GM21360 (cell line): Measurements from ENCODE around the gene KIF1A.

Source experiments
- ATAC-seq: cut with Tn5 transposase; IDR thresholded peaks from one replicate; pipeline ENCODE4 v1.9.1; 2021; ENCODE audit warnings: mild to moderate bottlenecking, moderate library complexity; ENCODE audit not compliant: unreplicated experiment

Gene KIF1A, protein sequence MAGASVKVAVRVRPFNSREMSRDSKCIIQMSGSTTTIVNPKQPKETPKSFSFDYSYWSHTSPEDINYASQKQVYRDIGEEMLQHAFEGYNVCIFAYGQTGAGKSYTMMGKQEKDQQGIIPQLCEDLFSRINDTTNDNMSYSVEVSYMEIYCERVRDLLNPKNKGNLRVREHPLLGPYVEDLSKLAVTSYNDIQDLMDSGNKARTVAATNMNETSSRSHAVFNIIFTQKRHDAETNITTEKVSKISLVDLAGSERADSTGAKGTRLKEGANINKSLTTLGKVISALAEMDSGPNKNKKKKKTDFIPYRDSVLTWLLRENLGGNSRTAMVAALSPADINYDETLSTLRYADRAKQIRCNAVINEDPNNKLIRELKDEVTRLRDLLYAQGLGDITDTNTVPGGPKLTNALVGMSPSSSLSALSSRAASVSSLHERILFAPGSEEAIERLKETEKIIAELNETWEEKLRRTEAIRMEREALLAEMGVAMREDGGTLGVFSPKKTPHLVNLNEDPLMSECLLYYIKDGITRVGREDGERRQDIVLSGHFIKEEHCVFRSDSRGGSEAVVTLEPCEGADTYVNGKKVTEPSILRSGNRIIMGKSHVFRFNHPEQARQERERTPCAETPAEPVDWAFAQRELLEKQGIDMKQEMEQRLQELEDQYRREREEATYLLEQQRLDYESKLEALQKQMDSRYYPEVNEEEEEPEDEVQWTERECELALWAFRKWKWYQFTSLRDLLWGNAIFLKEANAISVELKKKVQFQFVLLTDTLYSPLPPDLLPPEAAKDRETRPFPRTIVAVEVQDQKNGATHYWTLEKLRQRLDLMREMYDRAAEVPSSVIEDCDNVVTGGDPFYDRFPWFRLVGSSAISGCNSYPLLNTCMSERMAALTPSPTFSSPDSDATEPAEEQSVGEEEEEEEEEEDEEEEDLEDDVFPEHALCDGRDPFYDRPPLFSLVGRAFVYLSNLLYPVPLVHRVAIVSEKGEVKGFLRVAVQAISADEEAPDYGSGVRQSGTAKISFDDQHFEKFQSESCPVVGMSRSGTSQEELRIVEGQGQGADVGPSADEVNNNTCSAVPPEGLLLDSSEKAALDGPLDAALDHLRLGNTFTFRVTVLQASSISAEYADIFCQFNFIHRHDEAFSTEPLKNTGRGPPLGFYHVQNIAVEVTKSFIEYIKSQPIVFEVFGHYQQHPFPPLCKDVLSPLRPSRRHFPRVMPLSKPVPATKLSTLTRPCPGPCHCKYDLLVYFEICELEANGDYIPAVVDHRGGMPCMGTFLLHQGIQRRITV (N-terminal part only)

DNA sequence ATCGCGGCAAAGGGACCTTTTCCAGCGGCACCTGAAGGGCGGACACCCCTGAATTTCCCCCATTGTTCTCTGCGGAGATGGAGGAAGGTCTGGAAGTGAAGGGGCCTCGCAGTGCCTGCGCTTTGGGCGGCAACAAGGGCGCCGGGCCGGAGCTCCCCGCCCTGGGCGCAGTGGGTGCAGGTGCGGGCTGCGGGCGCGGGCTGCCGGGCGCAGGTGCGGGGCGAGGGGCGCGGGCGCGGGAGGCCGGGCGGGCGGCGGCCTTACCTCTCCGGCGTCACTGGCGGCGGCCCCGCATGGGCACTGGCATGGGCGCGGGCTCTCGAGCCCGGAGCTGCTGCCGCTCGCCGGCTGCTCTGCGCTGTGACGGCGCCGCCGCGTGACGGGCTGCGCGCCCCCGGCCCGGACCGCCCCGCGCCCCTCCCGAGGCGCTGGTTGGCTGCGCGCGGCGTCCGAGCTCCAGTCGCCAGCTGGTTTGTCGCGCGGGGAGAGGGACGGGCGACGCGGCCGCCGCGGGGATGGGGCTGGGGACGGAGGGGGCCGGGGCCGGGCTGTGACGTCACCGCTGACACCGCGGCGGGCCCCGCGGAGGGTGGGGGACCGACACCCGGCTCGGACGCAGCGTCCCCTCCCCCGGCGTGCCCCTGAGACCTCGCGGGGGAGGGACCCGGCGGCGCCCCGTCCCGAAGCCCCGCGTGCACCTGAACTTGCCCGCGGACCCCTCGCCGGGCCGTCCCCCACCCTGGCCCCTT, at the start of gene KIF1A:
Gene KIF1A, minus strand, starts transcription at position 362 of the 749 bp plus-strand sequence. CDS start 22,467 bp downstream, outside the sequence.
- ATAC-seq: no peak

DNA sequence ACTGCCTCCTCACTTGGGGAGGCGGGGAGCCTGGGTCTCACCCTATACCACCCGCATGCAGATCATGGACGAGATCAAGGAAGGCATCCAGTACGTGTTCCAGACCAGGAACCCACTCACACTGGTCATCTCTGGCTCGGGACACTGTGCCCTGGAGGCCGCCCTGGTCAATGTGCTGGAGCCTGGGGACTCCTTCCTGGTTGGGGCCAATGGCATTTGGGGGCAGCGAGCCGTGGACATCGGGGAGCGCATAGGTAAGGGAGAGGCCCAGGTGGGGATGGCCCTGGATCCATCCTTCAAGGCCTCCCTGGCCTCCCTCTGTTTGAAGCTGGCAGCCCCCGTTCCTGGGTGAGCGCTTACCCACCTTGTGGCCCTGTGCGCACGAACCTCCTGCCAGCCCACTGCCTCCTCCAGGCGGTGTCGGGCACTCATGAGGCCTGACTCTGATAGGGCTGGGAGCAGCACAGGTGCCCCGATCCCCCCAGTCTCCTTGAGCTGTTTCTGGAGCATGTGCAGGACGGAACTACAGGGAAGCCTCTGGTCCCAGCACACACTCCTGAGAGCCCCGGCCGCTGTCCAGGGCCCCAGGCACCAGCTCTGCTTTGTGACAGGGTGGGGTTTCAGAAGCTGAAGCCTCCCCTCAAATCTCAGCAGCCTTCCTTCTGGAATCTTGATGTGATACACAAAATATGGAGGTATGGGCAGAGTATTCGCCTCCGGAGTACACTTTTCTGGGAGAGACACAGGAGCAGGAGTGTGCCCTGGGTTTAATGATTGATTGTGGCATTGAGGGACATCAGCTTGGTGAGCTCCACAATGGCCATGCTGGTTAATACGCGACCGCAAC, 49.3 kb upstream of the KIF1A start:
- ATAC-seq: no peak

DNA sequence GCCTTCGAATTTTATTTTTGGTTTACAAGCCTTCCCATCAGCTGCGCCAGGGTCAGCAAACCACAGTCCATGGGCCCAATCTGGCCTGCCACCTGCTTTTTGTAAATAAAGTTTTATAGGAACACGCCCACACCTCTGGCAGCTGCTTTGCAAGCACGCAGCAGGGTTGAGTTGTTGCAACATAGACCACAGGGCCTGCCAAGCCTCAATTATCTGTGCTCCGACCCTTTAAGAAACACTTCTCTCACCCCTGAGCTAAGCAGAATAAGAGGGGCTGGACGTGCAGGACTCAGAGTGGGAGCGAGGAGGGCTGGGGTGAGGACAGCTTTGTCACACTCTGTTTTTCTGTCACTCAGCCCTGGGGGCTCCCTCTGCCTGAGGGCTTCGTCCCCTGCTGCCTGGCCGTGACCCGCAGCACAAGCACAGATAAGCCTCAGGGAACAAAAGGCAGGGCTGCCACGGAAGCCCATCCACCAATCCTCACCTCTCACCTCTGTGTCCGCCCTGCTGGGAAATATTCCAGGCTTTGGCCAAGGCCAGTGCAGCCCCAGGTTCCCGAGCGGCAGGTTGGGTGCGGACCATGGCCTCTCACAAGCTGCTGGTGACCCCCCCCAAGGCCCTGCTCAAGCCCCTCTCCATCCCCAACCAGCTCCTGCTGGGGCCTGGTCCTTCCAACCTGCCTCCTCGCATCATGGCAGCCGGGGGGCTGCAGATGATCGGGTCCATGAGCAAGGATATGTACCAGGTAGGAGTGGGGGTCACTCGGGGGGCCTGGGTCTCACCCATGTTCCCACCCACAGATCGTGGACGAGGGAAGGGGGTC, 48.5 kb upstream of the KIF1A start, which contains the start of gene AGXT:
Gene AGXT, plus strand, starts transcription at position 539 of the 823 bp plus-strand sequence. Its CDS starts 42 bp downstream, at position 581.
- ATAC-seq: no peak

DNA sequence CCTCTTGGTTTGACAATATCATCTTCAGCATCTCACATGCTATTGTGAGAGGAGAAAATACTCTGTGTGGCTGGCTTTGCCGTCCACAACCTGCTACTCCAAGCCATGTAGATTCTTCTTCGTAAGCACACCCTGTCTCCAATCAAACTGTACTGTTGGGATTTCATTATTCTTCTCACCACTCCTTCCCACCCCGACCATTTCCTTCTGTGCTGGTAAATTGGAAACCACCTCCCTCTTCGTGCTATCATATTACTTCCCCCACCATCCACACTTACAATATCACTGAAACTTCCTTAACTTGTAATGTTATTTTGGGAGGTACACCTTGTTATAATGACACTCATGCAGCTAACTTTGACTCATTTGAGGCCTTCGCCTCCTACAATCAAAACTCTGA, 45.4 kb upstream of the KIF1A start:
- no peak for ATAC-seq

DNA sequence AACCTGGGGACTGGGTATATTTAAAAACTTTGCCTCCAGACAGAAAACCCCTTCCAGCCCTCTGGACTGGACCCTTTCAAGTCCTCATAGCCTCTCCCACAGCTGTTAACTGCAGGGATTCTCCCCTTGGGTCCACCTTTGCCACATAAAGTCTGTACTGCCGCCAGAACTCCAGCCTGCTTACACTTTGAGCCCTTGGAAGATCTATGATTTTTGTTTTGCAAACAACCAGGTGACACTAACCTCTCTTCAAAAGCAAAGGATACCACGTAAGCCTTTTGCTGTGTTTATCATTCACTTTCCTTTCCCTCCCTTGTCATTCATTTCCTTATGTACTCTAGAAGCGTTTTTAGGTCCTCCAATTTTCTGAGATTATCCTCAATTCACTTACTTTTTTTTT, 44.5 kb upstream of the KIF1A start:
- ATAC-seq: no peak

DNA sequence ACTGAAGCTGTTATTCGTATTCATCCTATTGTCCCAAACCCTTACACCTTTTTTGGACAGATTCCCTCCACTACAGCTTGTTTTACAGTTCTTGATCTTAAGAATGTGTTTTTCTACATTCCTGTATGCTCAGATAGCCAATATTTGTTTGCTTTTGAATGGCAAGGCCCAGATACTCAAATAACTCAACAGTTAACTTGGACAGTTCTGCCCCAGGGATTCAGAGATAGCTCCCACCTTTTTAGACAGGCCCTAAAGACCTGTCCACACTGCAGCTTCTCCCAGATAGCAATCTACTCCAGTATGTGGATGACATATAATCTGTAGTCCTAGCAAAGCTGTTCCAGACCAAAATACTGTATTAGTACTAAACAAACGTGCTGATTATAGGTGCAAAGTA, 41.5 kb upstream of the KIF1A start:
- no peak for ATAC-seq

DNA sequence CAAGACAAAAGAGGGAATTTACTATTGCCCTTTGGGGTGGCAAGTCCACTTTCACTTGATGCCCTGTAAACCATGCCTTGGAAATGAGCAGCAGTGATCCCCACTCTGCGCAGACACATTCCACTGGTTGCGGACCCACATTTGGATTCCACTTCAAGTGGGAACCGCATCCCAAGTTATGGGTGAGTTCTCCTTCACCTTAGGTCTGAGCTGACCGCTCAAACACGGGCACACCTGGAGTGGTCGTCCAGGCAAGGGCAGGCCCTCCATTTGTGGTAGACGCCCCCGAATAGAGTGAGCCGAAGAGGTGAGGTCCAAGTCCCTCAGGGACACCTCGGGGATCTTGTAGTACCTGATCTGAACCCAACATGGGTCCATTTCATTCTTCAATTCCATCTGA, 38.9 kb upstream of the KIF1A start:
- ATAC-seq: no peak

DNA sequence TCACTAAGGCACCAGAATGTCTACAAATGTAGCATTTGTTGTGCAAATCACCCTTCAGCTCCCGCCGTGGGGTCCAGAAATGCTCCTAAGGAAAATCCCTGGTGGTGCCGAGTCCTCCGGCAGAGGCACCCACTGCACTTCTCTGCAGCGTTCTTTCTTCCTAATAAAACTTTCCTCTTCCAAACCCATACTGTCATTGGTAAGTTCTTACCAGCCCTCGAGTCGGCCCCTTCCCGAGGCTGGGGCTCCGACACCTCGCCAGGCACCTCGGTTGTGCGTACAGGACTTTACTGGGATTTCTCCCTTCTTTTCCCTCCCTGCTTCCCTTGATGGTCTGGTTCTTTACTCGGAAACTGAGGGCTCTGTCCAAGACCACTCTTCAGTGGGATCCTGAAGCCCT, 38.3 kb upstream of the KIF1A start:
- no peak for ATAC-seq

DNA sequence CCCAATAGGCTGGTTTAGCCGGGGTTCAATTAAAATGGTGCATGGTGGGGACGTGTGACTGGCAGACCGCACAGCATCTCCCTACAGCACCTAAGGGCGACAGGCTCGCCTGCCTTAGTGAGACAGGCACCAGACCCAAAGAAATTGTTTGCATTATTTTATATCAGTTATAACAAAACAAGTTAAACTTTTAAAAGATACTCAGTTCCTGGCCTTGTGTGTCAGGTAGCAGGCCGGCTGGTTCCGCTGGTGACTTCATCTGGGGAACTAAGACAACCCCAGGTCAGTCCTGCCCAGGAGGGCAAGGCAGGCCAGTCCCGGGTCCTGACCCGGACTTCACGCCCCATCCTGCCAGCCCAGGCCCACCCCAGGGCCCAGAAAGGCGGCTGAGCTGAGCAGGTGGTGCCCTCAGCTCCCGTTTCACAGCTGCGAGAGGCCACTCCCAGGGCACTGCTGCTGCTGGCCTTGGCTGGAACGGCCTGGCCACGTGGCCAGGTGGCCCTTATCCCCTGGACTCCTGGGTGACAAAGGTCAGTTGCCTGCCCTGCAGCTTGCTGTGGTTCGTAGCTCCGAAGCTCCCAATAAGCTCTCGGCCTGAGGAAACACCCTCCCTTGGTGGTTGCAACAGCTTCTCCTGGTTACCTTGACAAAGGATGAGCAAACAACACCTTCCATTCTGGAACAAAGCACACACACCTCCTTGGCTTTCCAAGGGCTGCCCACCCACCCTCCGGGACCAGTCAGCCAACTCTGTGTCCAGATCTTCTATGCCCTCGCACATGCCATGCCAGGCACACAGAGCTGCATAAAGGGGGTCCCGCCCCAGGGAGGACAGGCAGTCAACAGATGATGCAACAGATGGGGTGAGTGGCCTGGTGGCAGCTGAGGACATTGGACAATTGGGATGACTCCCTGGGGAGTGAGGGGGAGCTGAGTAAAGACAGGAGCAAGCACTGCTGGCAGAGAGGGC, 37.3 kb upstream of the KIF1A start:
- no peak for ATAC-seq

DNA sequence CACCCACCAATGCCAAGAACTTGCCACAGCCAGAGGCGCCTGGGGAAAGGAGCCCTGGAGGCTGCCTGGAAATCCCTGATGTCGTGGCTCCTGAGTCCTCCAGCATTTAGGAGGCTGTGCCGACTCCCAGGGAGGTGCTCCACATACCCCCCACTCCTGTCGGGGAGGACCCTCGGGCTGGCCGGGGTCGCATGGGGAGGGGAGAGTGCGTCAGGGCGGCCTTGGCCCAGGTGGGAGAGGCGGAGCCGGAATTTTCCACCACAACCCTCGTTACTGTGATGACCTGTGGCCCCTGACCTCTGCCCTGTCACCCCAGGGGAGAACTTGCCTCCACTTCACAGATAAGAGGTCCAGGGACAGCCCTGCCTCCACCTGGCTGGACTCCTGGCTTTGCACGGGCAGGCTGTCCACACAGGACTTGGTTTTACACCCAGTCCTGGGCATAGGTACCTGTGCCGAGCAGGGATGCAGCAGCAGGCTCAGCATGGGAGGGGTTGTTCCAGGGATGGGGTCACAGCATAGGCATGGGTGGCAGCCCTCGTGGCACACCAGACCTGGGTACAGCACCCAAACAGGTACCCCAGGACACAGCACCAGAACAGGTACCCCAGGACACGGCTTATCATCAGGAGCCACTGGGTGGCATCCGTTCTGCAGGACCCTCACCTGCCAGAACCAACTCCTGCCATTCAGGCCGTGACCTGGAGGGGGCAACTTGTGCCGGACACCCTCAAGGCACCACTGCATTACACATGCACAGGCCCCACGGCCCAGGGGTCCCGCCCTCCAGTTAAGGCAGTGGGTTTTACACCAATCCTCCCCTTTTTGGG, 36.3 kb upstream of the KIF1A start:
- ATAC-seq: no peak

DNA sequence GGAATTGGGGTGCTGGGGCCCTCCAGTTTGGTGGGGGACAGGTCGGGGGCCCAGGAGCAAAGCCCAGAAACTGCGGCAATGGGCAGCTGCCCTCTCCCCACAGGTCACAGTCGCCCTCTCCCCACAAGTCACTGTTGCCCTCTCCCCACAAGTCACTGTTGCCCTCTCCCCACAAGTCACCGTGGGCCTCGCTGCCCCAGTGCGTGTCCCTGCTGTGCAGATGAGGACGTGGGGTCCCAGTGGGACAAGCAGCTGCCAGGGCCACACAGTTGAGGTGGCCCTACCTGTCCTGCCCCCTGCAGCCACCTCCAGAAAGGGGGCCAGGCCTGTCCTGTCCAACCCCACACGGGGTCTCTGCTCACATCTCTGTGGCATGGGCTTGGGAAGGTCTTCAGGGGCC, 35.7 kb upstream of the KIF1A start:
- ATAC-seq: no peak

DNA sequence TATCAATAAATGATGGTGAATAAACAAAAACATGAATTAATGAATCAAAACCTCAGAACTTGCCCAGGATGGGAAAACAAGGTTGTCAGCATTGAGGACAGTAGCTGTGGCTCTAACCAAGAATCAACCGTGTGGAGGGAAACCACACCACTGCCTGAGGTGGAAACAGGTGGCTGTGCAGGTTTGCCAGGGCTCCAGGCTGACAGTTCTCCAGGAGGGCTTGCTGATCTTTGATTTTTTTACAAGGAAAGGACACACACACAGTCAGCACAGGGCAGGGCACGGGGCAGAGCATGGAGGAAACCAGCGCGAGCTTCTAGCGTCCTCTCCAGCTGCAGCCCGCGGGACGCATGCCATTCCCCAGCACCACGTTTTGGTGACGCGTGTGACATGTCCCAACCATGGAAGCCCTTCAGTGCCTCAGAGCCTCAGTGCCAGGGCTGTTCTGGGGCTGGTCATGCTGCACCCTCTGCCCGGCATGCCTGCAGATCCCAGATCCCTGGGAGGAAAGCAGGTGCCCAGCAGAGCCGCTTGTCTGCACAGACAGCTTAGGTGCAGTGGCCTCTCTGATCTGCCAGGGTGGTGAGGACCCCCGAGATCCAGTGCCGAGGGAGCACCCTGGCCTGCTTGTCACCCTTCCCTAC, 32.8 kb upstream of the KIF1A start:
- no peak for ATAC-seq

DNA sequence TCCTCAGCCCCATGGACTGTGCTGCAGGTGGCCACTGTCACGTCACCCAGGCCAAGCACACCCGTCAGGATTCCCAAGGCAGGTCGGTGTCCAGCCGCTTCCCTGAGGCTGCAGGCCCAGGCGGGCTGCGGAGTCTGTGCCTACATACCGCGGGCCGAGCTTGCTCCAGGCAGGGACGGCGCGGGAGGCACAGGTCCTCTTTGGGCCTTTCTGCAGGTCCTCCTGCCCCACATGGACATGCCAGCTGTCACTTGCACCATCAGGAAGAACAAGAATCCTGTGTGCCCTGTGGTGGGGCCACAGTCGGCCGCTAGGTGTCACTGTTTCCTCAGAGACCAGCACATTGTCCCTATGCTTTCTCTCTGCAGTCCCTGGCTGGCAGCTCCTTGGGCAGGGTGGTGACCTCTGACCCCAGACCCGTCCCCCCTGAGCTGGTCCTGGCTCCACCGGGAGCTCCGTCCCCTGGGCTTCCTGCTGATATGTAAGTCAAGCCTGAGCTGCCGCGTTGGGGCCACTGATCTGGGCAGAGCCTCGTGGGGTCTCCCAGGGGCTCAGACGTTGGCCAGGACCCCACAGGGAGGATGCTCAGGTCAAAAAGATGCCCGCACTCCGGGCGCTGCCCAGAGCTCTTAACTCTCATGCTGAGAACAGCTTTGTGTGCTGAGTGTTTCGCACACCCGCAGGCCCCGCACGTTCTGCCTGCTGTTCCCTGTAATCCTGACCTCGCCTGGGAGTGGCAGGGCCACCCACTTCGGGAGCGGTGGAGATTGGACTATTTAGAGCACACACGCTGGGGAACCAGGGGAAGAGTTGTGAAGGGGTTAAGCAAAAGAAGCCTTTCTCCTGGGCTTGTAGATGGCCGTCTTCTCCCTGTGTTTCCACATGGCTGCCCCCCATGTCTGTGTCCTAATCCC, 31.3 kb upstream of the KIF1A start:
- no peak for ATAC-seq

DNA sequence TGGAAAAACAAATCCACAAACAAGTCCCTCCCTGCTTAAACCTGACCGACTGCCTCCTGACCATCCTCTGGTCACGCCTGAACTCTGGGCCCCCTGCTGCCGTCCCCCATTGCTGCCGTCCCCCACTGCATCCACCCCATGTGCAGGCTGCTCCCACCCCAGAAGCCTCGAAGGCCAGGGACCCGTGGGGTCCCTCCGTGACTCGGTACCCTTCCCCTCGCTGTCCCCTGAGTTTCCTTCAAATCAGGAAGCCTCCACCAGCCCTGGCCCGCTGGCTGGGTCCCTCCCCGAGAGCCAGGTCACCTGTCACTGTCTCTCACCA, 30.7 kb upstream of the KIF1A start:
- no peak for ATAC-seq

DNA sequence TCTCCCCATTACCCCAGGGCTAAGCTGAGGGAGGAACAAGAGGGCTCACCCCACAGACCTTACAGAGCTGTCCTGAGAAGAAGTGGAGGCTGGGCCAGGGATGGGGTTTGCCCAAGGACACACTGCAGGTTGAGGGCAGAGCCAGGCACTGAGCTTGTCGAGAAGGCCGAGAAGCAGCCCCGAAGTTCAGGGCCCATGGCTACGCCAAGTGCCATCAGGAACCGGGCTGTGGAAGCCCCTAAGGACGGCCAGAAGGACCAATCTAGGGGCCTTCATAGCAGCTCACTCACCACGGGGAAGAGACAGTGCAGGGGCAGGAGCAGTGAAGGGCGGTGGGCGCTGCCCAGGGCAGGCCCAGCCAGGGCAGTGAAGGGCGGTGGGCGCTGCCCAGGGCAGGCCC, 30.0 kb upstream of the KIF1A start:
- no peak for ATAC-seq
